GM18502 (cell line): Measurements from ENCODE around the gene RNASEH2A.

Source experiments
- ATAC-seq: cut with Tn5 transposase; IDR thresholded peaks from one replicate; pipeline ENCODE4 v1.9.1; 2021; ENCODE audit warnings: mild to moderate bottlenecking; ENCODE audit not compliant: unreplicated experiment, poor library complexity

RNASEH2A gene

DNA sequence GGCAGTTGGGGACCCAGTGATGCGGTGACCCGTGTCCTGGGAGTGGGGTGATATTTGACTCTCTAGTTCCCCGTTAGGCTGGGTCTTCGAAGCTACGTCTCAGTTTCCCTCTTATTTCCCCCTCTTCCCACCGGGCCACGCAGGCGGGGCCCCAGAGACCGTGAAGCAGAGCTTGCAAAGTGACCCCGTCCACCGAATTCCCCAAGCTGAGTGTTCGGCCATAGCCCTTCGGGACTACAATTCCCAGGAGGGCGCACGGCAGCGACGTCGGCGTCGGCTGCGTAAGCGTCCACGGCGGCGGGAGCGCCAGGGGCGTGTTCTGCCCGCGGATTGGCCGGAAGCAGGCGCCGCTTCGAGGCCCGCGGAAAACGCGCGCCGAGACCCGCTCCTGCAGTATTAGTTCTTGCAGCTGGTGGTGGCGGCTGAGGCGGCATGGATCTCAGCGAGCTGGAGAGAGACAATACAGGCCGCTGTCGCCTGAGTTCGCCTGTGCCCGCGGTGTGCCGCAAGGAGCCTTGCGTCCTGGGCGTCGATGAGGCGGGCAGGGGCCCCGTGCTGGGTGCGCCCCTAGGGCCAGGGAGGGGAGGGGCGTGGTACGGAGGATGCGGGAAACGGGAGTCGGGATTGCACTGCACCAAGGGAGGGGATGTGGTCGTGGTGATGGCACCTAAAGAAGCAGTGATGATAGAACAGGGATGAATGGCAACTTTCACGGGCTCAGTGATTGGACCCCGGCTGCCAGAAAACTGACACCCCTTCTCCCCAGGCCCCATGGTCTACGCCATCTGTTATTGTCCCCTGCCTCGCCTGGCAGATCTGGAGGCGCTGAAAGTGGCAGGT lies at the start of gene RNASEH2A:
Gene RNASEH2A, plus strand, starts transcription at position 343 of the 840 bp plus-strand sequence. Its CDS starts 90 bp downstream, at position 433.
- ATAC-seq: peak; percentile 79

DNA sequence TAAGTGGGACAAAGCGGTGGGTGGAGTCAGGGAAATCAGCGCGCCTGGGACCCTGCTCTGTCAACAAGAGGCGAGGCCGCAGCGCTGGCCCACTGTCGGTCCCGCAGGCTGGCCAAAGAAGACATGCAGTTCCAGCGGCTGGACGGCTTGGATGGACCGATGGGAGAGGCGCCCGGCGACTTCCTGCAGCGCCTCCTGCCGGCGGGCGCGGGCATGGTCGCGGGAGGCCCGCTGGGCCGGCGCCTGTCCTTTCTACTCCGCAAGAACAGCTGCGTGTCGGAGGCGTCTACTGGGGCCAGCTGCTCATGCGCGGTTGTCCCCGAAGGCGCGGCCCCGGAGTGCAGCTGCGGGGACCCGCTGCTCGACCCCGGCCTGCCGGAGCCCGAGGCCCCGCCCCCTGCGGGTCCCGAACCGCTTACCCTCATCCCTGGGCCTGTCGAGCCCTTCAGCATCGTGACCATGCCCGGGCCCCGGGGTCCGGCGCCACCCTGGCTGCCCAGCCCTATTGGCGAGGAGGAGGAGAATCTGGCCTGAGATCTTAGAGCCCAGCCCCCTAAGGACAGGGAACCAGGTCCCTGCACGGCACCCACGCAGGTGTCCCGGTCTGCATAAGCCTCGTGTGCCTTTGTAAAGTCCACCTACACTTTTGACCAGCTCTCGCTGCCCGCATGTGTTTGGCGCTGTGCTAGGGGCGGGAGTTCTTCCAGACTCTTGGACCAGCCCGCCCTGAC lies 48.7 kb upstream of the RNASEH2A start:
- no peak for ATAC-seq

DNA sequence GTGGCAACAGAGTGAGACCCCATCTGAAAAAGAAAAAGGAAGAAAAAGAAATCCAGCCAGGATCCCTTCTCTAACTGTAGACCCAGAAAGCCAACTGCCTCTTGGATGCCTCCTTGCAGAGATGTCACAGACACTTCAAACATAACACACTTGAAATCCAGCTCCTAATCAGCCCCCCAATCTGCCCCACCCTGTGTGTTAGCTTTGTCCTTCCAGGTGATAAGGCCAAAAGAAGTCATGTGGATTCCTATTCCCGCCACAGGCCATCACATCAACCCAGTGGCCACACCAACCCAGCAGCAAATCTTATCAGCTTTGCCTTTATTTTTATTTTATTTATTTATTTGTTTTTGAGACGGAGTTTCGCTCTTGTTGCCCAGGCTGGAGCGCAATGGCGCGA lies 46.7 kb upstream of the RNASEH2A start:
- ATAC-seq: no peak

DNA sequence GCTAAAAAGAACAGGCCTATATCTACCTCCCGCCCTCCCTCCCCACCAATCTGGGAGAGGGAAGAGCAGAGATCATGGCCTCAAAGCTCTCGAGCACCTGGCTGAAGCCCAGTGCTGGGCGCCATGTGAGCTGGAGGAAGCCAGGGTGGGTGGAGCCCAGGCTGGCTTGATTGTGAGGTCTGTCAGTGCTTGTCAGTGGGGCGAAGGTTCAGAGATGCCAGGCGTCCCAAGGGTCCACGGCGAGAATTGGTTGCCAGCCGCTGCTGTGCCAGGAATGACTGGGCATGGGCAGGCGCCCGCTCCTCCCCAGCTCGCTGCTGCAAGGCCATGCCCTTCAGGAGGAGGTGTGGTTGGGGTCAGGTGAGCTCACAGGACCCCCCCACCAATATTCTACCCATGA lies 43.3 kb upstream of the RNASEH2A start:
- no peak for ATAC-seq

DNA sequence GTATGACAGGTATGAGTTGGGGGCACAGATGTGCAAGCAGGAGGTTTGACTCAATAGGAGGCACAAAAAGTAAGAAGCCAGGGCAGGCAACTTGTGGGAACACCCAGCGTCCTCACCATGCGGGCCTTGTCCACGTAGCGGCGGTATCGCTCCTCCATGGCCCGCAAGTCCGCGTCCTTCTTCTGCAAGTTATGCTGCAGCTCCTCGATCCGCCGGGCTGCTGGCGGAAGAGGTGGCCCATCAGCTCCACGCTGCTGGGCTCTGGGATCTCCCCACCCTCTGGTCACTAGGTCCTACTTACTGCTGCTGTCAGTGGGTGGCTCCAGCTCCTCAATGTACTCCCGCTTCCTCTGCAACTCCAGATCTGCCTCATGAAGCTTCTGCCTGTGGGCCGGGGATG lies 41.7 kb upstream of the RNASEH2A start:
- no peak for ATAC-seq

DNA sequence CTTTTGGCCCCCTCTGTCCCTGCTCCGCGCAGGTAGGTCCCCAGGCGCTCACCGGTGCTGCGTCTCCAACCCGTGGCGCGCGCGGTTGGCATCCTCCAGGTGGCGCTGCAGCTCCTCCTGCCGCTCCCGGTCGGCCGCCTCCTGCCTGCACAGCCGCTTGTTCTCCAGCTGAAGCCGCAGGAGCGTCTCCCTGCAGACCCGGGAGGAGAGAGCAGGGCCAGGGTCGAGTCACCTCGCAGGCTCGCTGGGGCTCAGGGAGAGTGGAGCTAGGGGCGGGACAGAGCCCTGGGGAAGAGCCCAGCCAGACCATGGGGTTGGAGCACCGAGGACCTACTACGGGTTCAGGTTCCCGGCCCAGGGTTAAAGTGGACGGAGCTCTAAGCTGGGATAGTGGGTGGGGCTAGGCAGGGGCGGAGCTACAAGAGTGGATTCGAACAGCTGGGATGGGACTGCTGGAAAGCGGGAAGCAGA lies 40.3 kb upstream of the RNASEH2A start:
- ATAC-seq: no peak

DNA sequence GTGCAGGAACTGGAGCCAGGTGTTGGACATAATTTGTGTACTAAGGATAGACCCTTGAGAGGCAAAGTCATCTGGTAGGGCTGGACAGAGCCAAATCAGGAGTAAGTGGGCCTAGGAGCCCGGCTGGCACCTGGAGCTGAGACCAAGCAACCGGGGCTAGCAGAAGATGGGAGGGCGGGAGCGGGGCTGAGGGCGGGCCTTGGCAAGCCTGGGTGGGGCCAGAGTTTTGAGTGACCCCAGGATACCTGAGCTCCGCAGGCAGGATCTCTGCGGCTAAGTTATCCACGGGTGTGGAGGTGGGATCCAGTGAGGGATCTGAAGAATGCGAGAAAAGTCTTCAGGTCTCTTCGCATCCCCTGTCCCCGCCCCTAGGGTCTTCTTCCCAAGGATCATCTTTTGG lies 39.2 kb upstream of the RNASEH2A start:
- ATAC-seq: no peak

DNA sequence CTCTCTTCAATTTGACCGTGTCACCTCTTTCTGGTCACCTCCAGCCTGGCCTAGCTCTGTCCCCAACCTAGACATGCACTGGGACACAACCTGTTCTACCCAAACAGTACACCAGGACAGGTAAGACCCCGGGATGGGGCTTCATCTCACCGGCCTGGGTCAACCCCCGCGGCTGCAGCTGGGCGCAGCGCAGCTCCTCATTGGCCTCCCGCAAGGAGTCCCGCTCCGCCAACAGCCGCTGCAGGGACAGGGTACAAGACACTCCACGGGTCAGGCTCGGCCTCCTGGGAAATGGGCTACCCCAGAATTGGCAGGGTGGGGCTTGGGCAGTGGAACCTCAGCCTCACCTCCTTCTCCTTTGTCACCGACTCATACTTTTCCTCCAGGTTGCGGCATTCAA lies 38.7 kb upstream of the RNASEH2A start:
- ATAC-seq: no peak

DNA sequence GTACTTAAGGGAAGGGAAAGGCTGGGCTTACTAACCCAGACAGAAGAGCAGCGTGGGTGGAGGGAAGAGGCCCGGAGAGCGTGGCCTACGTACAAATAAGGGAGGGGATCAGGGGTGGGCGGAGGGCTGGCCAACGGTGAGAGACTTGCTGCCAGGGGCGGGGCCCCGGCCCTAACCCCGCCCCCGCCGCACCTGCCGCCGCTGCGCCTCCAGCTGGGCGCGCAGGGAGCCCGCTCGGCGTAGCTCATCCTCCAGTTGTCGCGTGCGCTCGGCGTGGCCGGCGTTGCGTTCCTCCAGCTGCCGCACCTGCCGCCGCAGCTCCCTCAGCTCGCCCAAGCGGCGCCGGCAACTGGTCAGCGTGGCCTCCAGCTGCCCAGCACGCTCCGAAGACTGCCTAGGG lies 36.7 kb upstream of the RNASEH2A start:
- no peak for ATAC-seq

DNA sequence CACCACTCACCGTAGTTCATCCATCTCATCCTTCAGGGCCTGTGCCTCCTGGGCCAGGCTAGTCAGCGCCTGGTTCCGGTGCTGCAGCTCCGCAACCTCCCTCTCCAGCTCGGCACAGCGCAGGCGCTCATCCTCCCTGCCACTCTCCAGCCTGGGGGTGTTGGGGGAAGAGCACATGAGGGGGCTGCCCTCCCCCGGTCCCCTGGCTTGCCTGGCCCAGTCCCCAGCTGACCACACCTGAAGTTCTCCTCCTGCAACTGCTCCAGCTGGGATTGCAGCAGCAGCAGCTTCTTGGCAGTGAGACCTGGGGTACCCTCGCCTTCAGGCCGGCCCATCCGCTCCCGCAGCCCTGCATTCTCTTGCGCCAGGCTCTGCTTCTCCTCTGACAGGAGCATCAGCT lies 35.5 kb upstream of the RNASEH2A start:
- no peak for ATAC-seq

DNA sequence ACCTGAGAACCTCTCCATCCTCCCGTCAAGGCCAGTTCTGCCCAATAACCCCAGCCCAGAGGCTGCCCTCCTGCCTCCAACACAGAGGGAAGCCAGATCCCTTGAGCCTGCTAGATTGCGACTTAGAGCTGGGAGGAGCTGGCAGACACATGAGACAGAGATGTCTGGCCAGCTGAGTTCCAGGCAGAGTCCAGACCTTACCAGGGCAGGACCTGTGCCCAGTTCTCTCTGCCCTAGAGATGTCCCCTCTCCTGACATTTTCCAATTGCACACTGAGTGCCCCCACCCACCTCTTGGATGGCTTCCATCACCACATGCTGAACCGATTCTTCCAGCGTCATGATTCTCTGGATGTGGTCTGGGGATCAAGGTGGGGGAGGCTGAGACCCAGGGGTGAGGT lies 34.1 kb upstream of the RNASEH2A start:
- ATAC-seq: no peak

DNA sequence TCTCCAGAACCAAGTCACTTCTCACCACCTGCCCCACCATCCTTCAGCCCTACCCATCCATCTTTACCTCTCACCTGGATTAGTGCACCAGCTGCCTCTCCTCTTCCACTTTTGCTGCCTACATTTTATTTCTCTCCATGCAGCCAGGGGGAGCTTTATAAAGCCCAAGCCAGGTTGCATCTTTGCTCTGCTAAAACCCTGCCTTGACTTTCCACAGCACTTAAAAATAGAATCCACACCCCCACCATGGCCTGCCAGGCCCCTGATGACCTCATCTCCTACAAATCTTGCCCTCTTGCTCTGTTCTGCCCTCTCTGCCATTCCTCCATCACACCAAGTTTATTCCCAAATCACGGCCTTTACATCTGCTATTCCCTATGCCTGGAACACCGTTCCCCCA lies 32.8 kb upstream of the RNASEH2A start:
- ATAC-seq: no peak

DNA sequence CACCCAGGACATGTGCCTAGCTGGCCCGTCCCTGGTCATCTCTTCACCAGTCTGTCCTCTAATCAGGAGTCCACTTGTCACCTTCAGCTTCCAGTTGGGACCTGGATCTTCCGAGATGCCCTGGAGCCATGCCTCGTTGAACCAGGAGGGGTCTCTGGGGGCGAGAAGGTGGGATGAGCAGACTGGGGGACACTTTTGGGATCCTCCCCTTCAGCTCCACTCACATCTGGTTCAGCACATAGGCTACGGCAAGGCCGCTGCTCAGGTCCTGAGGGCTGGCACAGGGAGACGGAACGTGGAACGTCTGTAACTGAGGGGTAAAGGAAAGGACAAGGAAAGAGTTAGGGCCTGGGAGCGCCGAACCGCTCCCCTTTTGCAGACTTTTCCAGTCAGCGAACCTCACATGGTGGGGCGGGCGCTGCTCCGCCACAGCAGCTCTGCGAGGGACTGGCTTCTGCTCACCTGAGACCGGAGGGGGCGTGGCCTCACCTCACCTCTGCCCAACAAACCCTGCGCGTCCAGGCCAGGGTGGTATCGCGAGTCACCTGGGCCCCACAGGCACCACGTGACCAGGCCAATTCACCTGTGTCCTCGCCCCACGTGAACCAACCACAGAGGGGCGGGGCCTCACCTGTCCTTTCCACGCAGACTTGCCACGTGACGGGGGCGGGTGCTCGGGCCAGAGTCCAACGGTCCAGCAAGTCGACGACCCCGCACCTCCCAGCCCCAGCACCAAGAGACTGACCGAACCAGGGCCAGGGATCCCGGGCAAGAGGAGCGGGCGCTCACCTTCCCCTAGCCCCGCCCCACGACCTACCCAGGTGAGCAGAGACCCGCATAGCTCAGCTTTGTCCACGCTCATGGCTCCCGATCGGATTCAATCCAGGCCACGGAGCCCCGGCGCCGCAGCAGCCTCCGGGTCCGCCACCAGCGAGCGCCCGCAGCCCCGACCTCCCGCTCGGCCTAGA lies 31.5 kb upstream of the RNASEH2A start, which contains the start of gene HOOK2:
Gene HOOK2, minus strand, starts transcription at position 965 of the 968 bp plus-strand sequence. Its CDS starts 103 bp downstream, at position 862.
- no peak for ATAC-seq

DNA sequence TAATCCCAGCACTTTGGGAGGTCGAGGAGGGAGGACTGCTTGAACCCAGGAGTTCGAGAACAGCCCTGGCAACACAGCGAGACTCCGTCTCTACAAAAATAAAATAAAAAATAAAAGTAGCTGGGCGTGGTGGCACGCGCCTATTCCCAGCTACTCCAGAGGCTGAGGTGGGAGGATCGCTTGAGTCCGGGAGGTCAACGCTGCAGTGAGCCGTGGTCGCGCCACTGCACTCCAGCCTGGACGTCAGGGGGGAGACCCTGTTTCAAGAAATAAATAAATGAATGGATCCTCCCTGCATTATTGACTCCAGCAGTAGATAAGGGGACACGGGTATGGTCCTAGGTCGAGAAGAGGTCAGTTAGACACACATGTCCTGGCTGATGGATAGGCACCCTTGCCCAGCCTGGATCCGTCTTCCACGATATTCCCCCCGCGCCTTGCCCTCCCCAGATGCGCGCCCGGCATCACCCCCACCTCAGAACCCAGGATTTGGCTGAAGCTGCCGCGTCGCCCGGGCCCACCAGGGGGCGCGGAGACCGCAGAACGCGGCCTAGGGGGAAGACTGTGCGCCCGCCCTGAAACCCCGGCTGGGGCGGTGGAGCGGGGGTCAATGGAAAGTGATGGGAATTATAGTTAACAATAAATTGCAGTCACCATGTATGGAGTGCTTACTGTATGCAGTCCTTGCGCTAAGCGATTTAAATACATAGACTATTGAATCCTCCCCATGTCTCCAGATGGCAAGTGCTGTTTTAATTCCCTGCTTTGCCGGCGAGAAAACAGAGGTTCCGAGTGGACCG lies 29.0 kb upstream of the RNASEH2A start:
- ATAC-seq: peak; percentile 34

DNA sequence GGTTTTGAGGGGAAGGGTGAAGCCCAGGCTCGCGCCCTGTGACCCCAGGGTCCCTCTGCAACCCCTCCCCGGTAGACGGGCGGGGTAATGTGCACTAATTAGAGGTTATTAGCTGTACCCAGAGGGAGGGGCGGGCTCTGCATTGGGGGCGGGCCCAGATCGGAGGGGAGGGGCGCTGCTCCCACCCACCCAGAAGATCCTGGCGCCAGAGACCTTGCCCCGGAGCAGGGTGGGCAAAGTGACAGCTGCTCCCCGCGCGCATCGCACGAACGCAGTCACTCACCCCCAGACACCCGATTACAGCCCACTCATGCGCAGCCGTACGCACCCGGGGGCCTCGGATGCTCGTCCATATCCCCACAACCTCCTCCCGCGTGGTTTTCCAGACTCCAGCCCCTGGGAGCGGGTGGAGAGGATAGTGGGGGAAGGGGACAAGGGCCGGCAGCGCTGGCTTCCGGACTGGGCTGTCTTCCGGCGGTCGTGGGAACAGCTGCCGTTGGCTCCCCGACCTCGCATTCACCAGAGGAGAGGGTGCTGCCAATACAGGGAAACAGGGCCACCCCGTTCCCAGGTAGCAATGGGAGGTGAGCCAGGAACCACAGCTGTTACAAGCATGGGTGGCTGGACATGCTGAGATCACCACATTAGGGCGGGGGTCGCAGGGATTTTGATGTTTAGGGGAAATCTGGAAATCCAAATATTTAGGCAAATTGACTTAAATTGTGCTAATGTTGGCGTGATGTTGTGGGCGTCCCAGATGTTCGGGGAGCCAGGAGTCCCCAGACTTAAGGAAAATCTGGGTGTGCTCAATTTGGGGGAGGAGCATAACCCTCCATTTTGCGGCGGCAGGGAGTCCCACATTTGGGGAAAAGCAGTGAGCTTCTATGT lies 28.1 kb upstream of the RNASEH2A start:
- ATAC-seq: no peak

DNA sequence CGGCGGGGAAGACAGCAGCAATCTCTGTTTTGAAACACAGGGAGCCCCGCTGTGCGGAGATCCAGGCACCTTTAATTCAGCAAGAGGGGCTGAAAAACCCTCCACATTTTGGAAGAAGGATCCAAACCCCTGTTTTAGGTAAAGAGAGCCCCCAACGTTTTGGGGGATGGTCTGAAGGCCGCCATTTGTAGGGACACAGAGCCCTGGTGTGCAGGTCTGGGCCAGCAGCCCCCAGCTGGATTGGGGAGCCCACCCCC lies 27.6 kb upstream of the RNASEH2A start:
- ATAC-seq: no peak

DNA sequence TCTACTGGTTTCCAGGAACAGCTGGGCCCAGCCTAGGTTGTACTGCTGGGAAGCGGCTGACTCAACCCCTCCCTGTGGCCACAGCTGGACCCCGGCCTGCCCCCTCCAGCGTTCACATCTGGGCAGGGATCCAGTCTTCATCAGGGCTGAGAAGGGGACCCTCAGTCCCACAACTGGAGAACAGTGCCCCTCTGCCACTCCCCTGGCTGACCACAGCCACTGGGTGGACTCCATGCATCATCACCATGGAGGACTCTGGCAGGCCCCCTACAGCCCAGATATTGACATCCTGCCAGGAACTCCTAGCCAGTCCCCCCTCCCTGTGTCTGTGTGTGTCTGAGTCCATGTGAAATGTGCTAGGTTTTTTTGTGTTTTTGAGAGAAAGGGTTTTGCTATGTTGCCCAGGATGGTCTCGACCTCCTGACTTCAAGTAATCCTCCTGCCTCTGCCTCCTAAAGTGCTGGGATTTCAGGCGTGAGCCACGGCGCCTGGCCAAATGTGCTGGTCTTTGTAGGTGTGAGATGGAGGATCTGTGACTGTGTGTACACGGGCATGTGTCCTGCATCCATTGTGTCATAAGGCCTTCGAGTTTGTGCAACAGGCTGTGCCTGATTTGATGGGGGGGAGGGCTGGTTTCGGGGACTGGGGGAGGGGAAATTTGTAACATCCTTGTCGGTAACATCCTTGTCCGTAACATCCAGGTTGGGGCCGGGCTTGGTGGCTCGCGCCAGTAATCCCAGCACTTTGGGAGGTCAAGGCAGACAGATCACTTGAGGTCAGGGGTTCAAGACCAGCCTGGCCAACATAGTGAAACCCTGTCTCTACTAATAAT lies 27.0 kb upstream of the RNASEH2A start:
- no peak for ATAC-seq

DNA sequence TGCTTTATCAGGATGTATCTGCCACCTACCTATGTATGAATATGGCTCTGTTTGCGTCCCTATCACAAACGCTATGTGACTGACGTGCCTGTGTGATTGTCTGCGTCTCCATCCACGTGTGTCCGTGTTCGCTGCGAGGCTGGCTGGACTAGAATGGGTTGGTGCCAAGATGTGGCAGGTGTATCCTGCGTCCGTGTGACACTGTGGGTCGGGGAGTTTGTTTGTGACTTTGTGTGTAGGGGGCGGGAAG lies 24.3 kb upstream of the RNASEH2A start:
- no peak for ATAC-seq
